NT2/D1 (cell line): ENCODE measurements around the gene PRICKLE2.

Source experiments
- SUZ12 ChIP-seq: IDR thresholded peaks from 2 replicates; pipeline ENCODE4 v1.6.1; 2011; ENCODE audit not compliant: insufficient read length, insufficient read depth; ENCODE audit errors: extremely low read depth
- YY1 ChIP-seq: IDR thresholded peaks from 2 replicates; pipeline ENCODE4 v1.6.1; 2011; ENCODE audit not compliant: insufficient read length, insufficient read depth

DNA sequence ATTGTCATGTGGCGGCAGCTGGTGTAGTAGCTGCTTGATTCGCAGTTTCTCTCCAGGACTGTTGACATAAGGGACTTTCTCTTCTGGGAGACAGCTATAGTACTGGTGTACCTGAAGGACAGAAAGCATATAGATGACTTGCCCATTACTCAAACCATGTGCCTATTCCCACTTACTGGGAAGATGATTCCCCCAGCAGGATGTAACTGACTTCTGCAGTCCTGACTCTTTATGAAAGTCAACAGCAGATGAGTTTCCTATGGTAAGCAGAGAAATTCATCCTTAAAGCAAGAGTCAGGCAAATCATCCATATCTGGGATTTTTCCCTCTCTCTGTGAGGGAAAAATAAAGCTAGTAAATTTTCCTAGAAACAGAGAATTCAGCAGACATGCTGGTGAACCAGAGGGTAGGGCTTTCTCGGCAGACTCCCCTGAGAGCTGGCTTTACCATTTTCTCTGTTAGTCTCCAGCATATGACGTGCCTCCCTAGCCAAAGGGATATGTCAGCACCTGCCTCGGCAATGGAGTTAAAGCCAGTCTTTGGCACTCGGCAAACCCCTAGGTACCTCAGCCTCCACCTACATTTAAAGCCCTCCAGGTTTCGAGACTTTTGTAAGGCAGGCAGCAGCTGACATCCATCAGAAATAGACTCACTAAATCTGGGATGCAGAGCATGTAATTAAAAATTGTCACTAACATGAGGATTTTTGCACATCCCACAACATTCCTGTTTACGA is 62.1 kb downstream of the PRICKLE2 start:
- TF ChIP-seq YY1 (no peak), SUZ12 (no peak)
